Liver (tissue), 9 donors: ENCODE data around the gene MINAR1. TPM values are rescaled to one million over a fixed set of nuclear protein-coding genes. Genes with fewer than 3 reads are reported as not detected.

ENCODE experiments used
- DNase-seq: peaks from one replicate; pipeline ENCODE4 v3.0.0-alpha.2; 2017; ENCODE audit warnings: low spot score
- H3K27ac ChIP-seq, 2 donors: one replicate each; pipeline ENCODE4 v1.7.0; 2013; ENCODE audit warnings: inconsistent platforms in 2 of 2, low read length in 2 of 2, control low read depth in 1 of 2, low read depth in 1 of 2, mild to moderate bottlenecking in 1 of 2
- H3K27me3 ChIP-seq, 4 donors: one replicate each; pipeline versions ENCODE4 v1.6.1 to v1.7.0; 2013; ENCODE audit warnings: low read length in 3 of 4, inconsistent platforms in 1 of 4, mild to moderate bottlenecking in 1 of 4, moderate library complexity in 1 of 4; ENCODE audit not compliant: control insufficient read depth in 4 of 4, insufficient read depth in 4 of 4
- H3K36me3 ChIP-seq, 4 donors: one replicate each; pipeline versions ENCODE4 v1.6.1 to v1.7.0; 2013; ENCODE audit warnings: low read length in 3 of 4, mild to moderate bottlenecking in 3 of 4, low read depth in 1 of 4, moderate library complexity in 1 of 4; ENCODE audit not compliant: control insufficient read depth in 4 of 4, insufficient read depth in 3 of 4
- H3K4me1 ChIP-seq, 4 donors: one replicate each; pipeline versions ENCODE4 v1.6.1 to v1.7.0; 2013; ENCODE audit warnings: low read length in 3 of 4, mild to moderate bottlenecking in 3 of 4, moderate library complexity in 1 of 4; ENCODE audit not compliant: control insufficient read depth in 4 of 4, insufficient read depth in 4 of 4
- H3K4me3 ChIP-seq, 3 donors: one replicate each; pipeline versions ENCODE4 v1.6.1 to v1.7.0; 2013; ENCODE audit warnings: low read length in 3 of 3, control low read depth in 1 of 3, low read depth in 1 of 3, mild to moderate bottlenecking in 1 of 3
- H3K9ac ChIP-seq, 2 donors: one replicate each; pipeline ENCODE4 v1.7.0; 2013; ENCODE audit warnings: low read length in 2 of 2, mild to moderate bottlenecking in 2 of 2, moderate library complexity in 2 of 2, control low read depth in 1 of 2, low read depth in 1 of 2
- H3K9me3 ChIP-seq, 4 donors: one replicate each; pipeline versions ENCODE4 v1.6.1 to v1.7.0; 2013; ENCODE audit warnings: low read length in 3 of 4; ENCODE audit not compliant: control insufficient read depth in 4 of 4
- EGR1 ChIP-seq, 2 donors: IDR thresholded peaks; 2 replicates each; pipeline ENCODE4 v1.6.1; 2016 to 2018; ENCODE audit warnings: antibody characterized with exemption in 2 of 2, low read depth in 2 of 2
- FOXA1 ChIP-seq: IDR thresholded peaks from 2 replicates; pipeline ENCODE4 v1.6.1; 2016; ENCODE audit warnings: antibody characterized with exemption
- FOXA2 ChIP-seq: IDR thresholded peaks from 2 replicates; pipeline ENCODE4 v1.6.1; 2016; ENCODE audit warnings: antibody characterized with exemption
- GABPA ChIP-seq, 2 donors: IDR thresholded peaks in 1 of 2; conservative IDR thresholded peaks in 1 of 2; 2 replicates each; pipeline ENCODE4 v1.6.1; 2016; ENCODE audit warnings: antibody characterized with exemption in 2 of 2, mild to moderate bottlenecking in 1 of 2, moderate library complexity in 1 of 2
- HNF4A ChIP-seq, 2 donors: conservative IDR thresholded peaks; 2 replicates each; pipeline ENCODE4 v1.6.1; 2016; ENCODE audit warnings: antibody characterized with exemption in 2 of 2, mild to moderate bottlenecking in 2 of 2
- HNF4G ChIP-seq: IDR thresholded peaks from 2 replicates; pipeline ENCODE4 v1.6.1; 2016; ENCODE audit warnings: antibody characterized with exemption
- JUND ChIP-seq, 2 donors: IDR thresholded peaks; 2 replicates each; pipeline ENCODE4 v1.6.1; 2016; ENCODE audit warnings: antibody characterized with exemption in 2 of 2
- NR2F2 ChIP-seq: IDR thresholded peaks from 2 replicates; pipeline ENCODE4 v1.6.1; 2016; ENCODE audit warnings: antibody characterized with exemption
- RAD21 ChIP-seq, 2 donors: IDR thresholded peaks; 2 replicates each; pipeline ENCODE4 v1.6.1; 2016; ENCODE audit warnings: antibody characterized with exemption in 2 of 2, mild to moderate bottlenecking in 2 of 2
- SP1 ChIP-seq: IDR thresholded peaks from 2 replicates; pipeline ENCODE4 v1.6.1; 2018; ENCODE audit warnings: antibody characterized with exemption, mild to moderate bottlenecking
- TAF1 ChIP-seq: conservative IDR thresholded peaks from 2 replicates; pipeline ENCODE4 v1.6.1; 2016; ENCODE audit warnings: antibody characterized with exemption, mild to moderate bottlenecking
- YY1 ChIP-seq: IDR thresholded peaks from 2 replicates; pipeline ENCODE4 v1.6.1; 2016; ENCODE audit warnings: antibody characterized with exemption, mild to moderate bottlenecking
- WGBS: extraction: QIAGEN DNeasy Blood & Tissue Kit; methylation state at CpG from one replicate; pipeline ENCODE4 v1.1.7; 2013; 5-methylcytosine and 5-hydroxymethylcytosine counted together
- polyA plus RNA-seq, 2 donors: library from polyadenylated mRNA; stranded (reverse) in 1 of 2; unstranded in 1 of 2; fragments of 200-250 nt in 1 of 2; fragments of >200 nt in 1 of 2; fragmentation: Nextera tagmentation in 1 of 2; extraction: Ambion mirVana in 1 of 2; gene quantifications; one replicate each; pipeline versions ENCODE4 v1.2.1 to v1.2.3, GENCODE V29; 2013 to 2015
- total RNA-seq, 2 donors: library from RNA; depleted of rRNA; stranded (reverse); fragments of >200 nt; gene quantifications; one replicate each; pipeline ENCODE4 v1.2.3, GENCODE V29; 2014
- TF ChIP-seq, protein P1 (sequence below): fragments of 150-350 bp; IDR thresholded peaks from 2 replicates; pipeline ENCODE4 v1.5.1; 2017; ENCODE audit warnings: improper control_type of control experiment, low read depth, low read length; ENCODE audit not compliant: missing input control
- TF ChIP-seq, protein P2 (sequence below): IDR thresholded peaks from 2 replicates; pipeline ENCODE4 v1.6.1; 2016; ENCODE audit warnings: antibody characterized with exemption, mild to moderate bottlenecking
- TF ChIP-seq, protein P3 (sequence below): IDR thresholded peaks from 2 replicates; pipeline ENCODE4 v1.6.1; 2016; ENCODE audit warnings: antibody characterized with exemption
- TF ChIP-seq, protein P4 (sequence below): IDR thresholded peaks from 2 replicates; pipeline ENCODE4 v1.6.1; 2016; ENCODE audit warnings: antibody characterized with exemption
- TF ChIP-seq, protein P5 (sequence below): IDR thresholded peaks from 2 replicates; pipeline ENCODE4 v1.6.1; 2016; ENCODE audit warnings: antibody characterized with exemption
- donor health status: healthy.
- donor health status: healthy.
- donor health status: healthy.
- donor health status: healthy.
- donor health status: healthy.

Gene MINAR1
- total and polyA plus RNA-seq, 4 donors = 0.01 to 0.14 (median 0.07) TPM

DNA sequence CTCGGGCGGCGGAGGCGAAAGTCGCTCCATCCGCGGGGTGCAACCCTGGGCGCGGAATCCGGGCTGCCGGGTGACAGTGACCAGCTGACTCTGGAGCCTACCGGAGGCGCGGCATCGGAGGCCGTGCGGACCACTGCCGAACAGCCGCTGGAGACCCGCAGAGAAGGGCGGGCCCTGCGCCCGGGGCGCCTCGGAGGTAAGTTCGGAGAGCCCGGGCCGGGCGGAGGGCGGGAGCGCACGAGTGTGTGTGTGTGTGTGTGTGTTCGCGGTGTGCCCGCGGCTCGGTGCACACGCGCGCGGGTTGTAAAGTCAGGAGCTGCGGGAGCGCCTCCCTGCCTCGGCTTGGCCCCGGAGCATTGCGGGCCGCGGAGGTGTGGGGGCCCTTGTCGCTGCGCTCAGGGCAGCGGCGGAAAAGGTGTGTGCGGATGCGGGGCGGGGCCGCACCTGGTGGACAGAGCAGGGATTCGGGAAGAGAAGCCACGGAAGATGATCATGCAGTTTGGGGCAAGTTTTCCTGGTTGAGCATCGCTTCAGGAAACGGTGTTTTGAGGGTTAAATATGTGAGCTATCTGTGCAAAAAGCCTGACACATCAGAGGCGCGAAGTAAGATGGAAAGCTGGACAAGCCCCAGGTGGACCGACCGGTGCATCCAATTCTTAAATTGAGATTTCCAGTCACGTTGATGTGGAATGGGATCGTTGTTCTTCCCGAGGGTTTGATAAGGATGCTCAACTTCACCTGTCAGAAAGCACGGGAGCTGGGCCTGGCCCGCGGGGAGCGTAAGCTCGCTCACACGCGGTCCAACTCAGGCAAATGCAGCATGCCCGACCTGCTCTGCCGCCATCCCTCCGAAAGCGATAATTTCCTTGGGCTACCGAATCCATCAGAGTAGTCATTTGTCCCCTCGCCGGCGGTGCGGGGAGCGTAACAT is 474 bp downstream of the MINAR1 start:
- 4% methylated on average over 84 of the region's 84 CpGs for WGBS
- Histone ChIP-seq H3K9me3 (no peaks in the 10 kb centered on the region), H3K36me3 (no peaks in the 10 kb centered on the region), H3K27me3 (peaks cover 3 to 23% (median 7%) of the 10 kb centered on the region in 4 donors), H3K4me3 (peak overlapping the region in 1 of 3 donors; percentile 45), H3K27ac (no peak overlapping the region), H3K9ac (no peak overlapping the region), H3K4me1 (peaks cover 8 to 20% (median 12%) of the 10 kb centered on the region in 4 donors)
- DNase-seq = no peak
- TF ChIP-seq JUND (IDR thresholded peaks at IDR 0.05) (no peak), EGR1 (IDR thresholded peaks at IDR 0.05; ENCODE audit: low read depth in 2 of 2) (no peak), NR2F2 (no peak), FOXA2 (no peak), GABPA (IDR thresholded peaks at IDR 0.05 in 1 of 2, conservative IDR thresholded peaks at IDR 0.05 in 1 of 2) (no peak), SP1 (no peak), RAD21 (IDR thresholded peaks at IDR 0.05) (no peak), HNF4A (conservative IDR thresholded peaks at IDR 0.05) (no peak), FOXA1 (no peak), HNF4G (no peak)
- TF ChIP-seq, protein P1, sequence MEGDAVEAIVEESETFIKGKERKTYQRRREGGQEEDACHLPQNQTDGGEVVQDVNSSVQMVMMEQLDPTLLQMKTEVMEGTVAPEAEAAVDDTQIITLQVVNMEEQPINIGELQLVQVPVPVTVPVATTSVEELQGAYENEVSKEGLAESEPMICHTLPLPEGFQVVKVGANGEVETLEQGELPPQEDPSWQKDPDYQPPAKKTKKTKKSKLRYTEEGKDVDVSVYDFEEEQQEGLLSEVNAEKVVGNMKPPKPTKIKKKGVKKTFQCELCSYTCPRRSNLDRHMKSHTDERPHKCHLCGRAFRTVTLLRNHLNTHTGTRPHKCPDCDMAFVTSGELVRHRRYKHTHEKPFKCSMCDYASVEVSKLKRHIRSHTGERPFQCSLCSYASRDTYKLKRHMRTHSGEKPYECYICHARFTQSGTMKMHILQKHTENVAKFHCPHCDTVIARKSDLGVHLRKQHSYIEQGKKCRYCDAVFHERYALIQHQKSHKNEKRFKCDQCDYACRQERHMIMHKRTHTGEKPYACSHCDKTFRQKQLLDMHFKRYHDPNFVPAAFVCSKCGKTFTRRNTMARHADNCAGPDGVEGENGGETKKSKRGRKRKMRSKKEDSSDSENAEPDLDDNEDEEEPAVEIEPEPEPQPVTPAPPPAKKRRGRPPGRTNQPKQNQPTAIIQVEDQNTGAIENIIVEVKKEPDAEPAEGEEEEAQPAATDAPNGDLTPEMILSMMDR = no peak
- TF ChIP-seq, protein P2, sequence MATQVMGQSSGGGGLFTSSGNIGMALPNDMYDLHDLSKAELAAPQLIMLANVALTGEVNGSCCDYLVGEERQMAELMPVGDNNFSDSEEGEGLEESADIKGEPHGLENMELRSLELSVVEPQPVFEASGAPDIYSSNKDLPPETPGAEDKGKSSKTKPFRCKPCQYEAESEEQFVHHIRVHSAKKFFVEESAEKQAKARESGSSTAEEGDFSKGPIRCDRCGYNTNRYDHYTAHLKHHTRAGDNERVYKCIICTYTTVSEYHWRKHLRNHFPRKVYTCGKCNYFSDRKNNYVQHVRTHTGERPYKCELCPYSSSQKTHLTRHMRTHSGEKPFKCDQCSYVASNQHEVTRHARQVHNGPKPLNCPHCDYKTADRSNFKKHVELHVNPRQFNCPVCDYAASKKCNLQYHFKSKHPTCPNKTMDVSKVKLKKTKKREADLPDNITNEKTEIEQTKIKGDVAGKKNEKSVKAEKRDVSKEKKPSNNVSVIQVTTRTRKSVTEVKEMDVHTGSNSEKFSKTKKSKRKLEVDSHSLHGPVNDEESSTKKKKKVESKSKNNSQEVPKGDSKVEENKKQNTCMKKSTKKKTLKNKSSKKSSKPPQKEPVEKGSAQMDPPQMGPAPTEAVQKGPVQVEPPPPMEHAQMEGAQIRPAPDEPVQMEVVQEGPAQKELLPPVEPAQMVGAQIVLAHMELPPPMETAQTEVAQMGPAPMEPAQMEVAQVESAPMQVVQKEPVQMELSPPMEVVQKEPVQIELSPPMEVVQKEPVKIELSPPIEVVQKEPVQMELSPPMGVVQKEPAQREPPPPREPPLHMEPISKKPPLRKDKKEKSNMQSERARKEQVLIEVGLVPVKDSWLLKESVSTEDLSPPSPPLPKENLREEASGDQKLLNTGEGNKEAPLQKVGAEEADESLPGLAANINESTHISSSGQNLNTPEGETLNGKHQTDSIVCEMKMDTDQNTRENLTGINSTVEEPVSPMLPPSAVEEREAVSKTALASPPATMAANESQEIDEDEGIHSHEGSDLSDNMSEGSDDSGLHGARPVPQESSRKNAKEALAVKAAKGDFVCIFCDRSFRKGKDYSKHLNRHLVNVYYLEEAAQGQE = no peak
- TF ChIP-seq, protein P3, sequence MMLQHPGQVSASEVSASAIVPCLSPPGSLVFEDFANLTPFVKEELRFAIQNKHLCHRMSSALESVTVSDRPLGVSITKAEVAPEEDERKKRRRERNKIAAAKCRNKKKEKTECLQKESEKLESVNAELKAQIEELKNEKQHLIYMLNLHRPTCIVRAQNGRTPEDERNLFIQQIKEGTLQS = no peak
- TF ChIP-seq, protein P4, sequence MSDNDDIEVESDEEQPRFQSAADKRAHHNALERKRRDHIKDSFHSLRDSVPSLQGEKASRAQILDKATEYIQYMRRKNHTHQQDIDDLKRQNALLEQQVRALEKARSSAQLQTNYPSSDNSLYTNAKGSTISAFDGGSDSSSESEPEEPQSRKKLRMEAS = no peak

DNA sequence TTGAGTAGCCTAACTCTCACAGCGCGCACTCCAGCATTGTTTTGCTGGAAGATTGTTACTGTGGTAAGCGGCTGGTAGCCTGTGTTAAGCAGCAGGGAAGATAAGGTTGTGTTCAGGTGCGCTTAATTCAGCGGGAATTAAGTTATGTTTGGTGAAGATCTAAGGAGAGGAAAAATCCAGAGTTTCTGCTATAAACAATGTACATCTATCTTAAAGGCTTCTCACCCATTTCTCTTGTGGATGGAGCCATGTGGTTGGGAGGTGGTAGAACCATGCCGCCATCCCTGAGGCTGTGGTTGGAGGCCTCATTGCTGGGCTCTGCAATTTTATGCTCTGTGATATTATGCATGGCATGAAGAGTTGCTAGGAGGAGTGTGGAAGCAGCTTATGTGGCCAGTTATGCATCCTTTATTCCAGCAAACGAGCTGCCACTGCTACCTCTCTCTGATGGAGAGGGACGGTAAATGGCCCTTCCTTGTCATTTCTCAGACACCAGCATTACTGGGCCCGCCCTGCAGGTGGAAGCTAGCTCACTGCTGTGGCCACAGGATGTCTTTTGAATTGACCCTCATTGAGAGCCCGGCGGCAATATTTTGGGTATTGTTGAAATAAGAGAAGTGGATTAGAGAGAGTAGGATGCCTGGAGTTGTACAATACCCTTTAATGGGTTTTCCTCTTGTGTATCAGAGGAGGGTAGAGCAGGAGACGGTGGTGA is 1.3 kb downstream of the MINAR1 start:
- no peak overlapping the region for H3K4me3 ChIP-seq
- DNase-seq = no peak
- H3K4me1 ChIP-seq = peaks cover 8 to 20% (median 12%) of the 10 kb centered on the region in 4 donors
- no peak overlapping the region for H3K9ac ChIP-seq
- peaks cover 3 to 20% (median 7%) of the 10 kb centered on the region in 4 donors for H3K27me3 ChIP-seq
- H3K9me3 ChIP-seq = no peaks in the 10 kb centered on the region
- H3K27ac ChIP-seq = no peak overlapping the region
- TF ChIP-seq HNF4A (conservative IDR thresholded peaks at IDR 0.05) = no peak
- TF ChIP-seq, protein P1 = no peak
- no peak for TF ChIP-seq JUND (IDR thresholded peaks at IDR 0.05)
- TF ChIP-seq YY1 = no peak
- no peak for TF ChIP-seq RAD21 (IDR thresholded peaks at IDR 0.05)
- no peak for TF ChIP-seq FOXA2
- TF ChIP-seq, protein P4 = no peak
- TF ChIP-seq SP1 = no peak
- TF ChIP-seq TAF1 = no peak
- TF ChIP-seq, protein P5, sequence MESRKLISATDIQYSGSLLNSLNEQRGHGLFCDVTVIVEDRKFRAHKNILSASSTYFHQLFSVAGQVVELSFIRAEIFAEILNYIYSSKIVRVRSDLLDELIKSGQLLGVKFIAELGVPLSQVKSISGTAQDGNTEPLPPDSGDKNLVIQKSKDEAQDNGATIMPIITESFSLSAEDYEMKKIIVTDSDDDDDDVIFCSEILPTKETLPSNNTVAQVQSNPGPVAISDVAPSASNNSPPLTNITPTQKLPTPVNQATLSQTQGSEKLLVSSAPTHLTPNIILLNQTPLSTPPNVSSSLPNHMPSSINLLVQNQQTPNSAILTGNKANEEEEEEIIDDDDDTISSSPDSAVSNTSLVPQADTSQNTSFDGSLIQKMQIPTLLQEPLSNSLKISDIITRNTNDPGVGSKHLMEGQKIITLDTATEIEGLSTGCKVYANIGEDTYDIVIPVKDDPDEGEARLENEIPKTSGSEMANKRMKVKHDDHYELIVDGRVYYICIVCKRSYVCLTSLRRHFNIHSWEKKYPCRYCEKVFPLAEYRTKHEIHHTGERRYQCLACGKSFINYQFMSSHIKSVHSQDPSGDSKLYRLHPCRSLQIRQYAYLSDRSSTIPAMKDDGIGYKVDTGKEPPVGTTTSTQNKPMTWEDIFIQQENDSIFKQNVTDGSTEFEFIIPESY = no peak
- no peak for TF ChIP-seq HNF4G
- H3K36me3 ChIP-seq = no peaks in the 10 kb centered on the region
- WGBS = 33% methylated on average over 12 of the region's 12 CpGs
